HG03066 (cell line): Measurements from ENCODE around the gene LHFPL3.

ENCODE experiments used
- ATAC-seq: cut with Tn5 transposase; IDR thresholded peaks from one replicate; pipeline ENCODE4 v1.9.1; 2021; ENCODE audit warnings: low read depth; ENCODE audit not compliant: unreplicated experiment

LHFPL3 gene

GRCh38 chr7:104951546-104951945, 623.1 kb downstream of the LHFPL3 start:
- no peak for ATAC-seq

DNA sequence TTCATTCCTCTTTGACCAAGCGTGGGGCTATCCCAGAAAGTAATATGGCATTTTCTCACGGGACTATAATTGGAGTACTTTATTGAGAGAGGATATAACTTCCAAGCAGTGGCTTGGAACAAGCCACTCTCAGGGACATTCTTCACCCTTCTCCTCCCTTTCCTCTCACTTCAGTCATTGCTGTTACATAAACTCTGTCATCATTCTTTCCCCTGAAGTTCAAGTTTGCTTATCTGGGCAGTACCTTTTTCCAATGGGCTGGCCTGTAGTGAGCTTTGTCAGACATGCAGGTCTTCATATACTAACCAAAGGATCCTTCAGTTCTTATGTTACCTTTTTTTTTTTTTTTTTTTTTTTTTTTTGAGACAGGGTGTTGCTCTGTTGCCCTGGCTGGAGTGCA, 626.9 kb downstream of the LHFPL3 start:
- no peak for ATAC-seq
